Measurements from ENCODE around the gene TRAPPC6A. TPM values are rescaled to one million over a fixed set of nuclear protein-coding genes. Genes with fewer than 3 reads are reported as not detected.

Gene TRAPPC6A
- total RNA-seq, 1 donor from 2014 or later: 42.8 TPM

DNA sequence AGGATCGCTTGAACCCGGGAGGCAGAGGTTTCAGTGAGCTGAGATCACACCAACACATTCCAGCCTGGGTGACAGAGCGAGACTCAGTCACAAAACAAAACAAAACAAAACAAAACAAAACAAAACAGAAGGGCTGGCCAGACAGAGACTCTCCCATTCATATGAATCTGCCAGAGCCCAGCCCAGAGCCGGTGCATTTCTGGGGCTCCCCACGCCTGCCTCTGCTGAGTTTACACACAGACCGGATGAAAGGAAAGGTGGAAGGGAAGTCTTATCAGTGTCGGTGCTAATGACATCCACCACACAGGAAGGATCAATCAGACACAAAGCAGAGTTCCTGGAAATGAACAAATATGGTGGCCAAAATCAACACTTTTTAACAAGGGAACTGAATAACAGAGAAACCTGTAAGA, 6.8 kb downstream of the TRAPPC6A start:
- TF ChIP-seq CTCF (IDR thresholded peaks at IDR 0.05; ENCODE audit: unreplicated experiment): no peak
- no peak overlapping the region for H3K4me3 Mint-ChIP-seq
- H3K9me3 Mint-ChIP-seq: no peaks in the 10 kb centered on the region
- no peak overlapping the region for H3K27ac Mint-ChIP-seq
- no peaks in the 10 kb centered on the region for H3K27me3 Mint-ChIP-seq (ENCODE audit: low read depth)
- DNase-seq (ENCODE audit: low spot score in 2 of 2, unreplicated experiment in 2 of 2): no peak
- no peaks in the 10 kb centered on the region for H3K36me3 Mint-ChIP-seq
- H3K4me1 Mint-ChIP-seq: no peaks in the 10 kb centered on the region

DNA sequence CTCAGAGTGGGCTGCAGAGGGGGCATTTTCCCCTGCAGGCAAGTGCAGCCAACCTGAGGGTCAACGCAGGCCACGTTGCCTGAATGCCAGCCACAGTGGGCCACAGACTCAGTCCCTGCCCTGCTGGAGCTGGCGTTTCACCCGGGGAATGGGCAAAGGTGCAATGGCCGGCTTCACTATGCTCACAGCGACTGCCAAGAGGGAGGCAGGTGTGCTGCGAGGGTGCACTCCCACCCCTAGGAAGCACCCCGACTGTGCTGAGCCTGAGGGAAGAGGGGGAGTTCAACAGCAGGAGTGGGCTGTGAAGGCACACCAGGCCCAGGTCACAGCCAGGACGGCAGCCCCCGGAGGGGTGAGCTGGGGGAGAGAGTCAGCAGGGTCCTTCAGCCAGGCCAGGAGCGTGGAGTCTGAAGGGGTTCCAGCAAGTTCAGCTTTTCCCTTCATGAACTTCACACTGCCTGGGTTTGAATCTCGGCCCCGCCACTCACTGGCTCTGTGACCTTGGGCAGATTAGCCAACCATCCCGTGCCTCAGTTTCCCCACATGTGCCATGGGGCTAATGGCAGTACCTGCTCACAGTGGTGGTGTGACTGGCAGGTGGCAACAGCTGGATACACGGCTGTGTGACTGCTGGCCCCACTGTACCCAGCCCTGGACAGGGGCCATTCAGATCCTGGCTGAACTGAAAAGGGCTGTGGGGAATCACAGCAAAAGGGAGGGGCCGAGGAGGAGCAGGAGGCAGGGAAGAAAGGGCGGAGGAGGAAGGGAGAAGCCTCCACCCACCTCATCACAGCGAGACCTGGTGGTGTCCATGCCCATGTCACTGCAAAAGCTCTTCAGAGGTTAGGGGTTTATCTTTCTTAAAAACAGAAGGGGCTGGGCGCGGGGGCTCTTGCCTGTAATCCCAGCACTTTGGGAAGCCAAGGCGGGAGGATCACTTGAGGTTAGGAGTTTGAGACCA, 7.6 kb downstream of the TRAPPC6A start:
- H3K36me3 Mint-ChIP-seq: no peaks in the 10 kb centered on the region
- DNase-seq (ENCODE audit: low spot score in 2 of 2, unreplicated experiment in 2 of 2): no peak
- H3K27me3 Mint-ChIP-seq (ENCODE audit: low read depth): no peaks in the 10 kb centered on the region
- no peak overlapping the region for H3K4me3 Mint-ChIP-seq
- H3K9me3 Mint-ChIP-seq: no peaks in the 10 kb centered on the region
- TF ChIP-seq CTCF (IDR thresholded peaks at IDR 0.05; ENCODE audit: unreplicated experiment): no peak
- H3K27ac Mint-ChIP-seq: no peak overlapping the region
- no peaks in the 10 kb centered on the region for H3K4me1 Mint-ChIP-seq

- H3K27ac Mint-ChIP-seq: no peak overlapping the region
- H3K27me3 Mint-ChIP-seq (ENCODE audit: low read depth): no peaks in the 10 kb centered on the region
- no peaks in the 10 kb centered on the region for H3K4me1 Mint-ChIP-seq
- H3K4me3 Mint-ChIP-seq: no peak overlapping the region
- no peak for DNase-seq (ENCODE audit: low spot score in 2 of 2, unreplicated experiment in 2 of 2)
- no peak for TF ChIP-seq CTCF (IDR thresholded peaks at IDR 0.05; ENCODE audit: unreplicated experiment)
- no peaks in the 10 kb centered on the region for H3K36me3 Mint-ChIP-seq
- no peaks in the 10 kb centered on the region for H3K9me3 Mint-ChIP-seq
Measured at GRCh38 chr19:45169602-45170001, 8.4 kb downstream of the TRAPPC6A start.

DNA sequence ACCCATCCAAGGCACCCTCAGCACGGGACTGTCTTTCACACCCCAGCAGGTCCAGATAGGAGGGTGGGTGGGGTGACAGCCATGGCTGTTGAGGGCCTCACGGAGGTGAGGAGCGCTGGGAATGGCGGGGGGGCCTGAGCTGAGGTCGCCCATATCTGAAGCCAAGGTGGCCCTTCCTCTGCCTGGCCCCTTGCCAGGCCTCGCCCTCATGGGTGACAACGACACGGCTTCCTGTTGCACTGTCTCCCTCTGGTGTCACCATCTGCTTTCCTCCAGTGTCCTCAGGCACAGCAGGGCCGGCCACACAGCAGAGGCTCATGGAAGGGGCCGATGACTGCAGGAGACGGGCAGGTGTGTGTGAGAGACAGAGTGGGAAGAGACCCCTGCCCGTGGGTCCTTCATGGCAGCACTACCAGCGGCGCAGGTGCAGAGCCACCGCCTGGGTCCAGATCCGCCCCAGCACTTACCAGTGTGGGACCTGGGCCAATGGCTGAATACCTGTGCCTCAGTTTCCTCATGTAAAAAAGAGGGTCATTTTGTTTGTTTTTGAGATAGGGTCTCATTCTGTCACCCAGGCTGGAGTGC, 9.2 kb downstream of the TRAPPC6A start:
- DNase-seq (ENCODE audit: low spot score in 2 of 2, unreplicated experiment in 2 of 2): no peak
- H3K36me3 Mint-ChIP-seq: no peaks in the 10 kb centered on the region
- H3K27ac Mint-ChIP-seq: no peak overlapping the region
- no peaks in the 10 kb centered on the region for H3K9me3 Mint-ChIP-seq
- peaks cover 2% of the 10 kb centered on the region for H3K4me1 Mint-ChIP-seq
- TF ChIP-seq CTCF (IDR thresholded peaks at IDR 0.05; ENCODE audit: unreplicated experiment): no peak
- no peak overlapping the region for H3K4me3 Mint-ChIP-seq
- H3K27me3 Mint-ChIP-seq (ENCODE audit: low read depth): no peaks in the 10 kb centered on the region

GRCh38 chr19:45166723-45167252, 11.2 kb downstream of the TRAPPC6A start:
- DNase-seq (ENCODE audit: low spot score in 2 of 2, unreplicated experiment in 2 of 2): no peak
- H3K4me3 Mint-ChIP-seq: no peak overlapping the region
- H3K9me3 Mint-ChIP-seq: no peaks in the 10 kb centered on the region
- peak overlapping the region; percentile 67 for H3K27ac Mint-ChIP-seq
- no peaks in the 10 kb centered on the region for H3K36me3 Mint-ChIP-seq
- peaks cover 9% of the 10 kb centered on the region for H3K4me1 Mint-ChIP-seq
- no peaks in the 10 kb centered on the region for H3K27me3 Mint-ChIP-seq (ENCODE audit: low read depth)
- no peak for TF ChIP-seq CTCF (IDR thresholded peaks at IDR 0.05; ENCODE audit: unreplicated experiment)
